Lower lobe of right lung (tissue), 2 donors: ENCODE results near the gene PLEKHG3. TPM values are rescaled to one million over a fixed set of nuclear protein-coding genes. Genes with fewer than 3 reads are reported as not detected.
A peak's percentile ranks its signal among the peaks of the same experiment; 100 is the strongest.

Experiments used
- ATAC-seq, 2 donors: fragments of 200-7000 bp; cut with Tn5 transposase; one replicate each; pipeline ENCODE4 v1.9.1; 2020 to 2022; ENCODE audit warnings: mild to moderate bottlenecking in 2 of 2, moderate library complexity in 2 of 2
- DNase-seq: peaks from one replicate; pipeline ENCODE4 v3.0.0-alpha.2; 2020
- H3K27ac ChIP-seq: fragments of 200-600 bp; one replicate; pipeline ENCODE4 v1.8.0; 2022
- H3K27me3 ChIP-seq: fragments of 200-600 bp; one replicate; pipeline ENCODE4 v1.8.0; 2022; ENCODE audit warnings: low read depth
- H3K36me3 ChIP-seq: fragments of 200-600 bp; one replicate; pipeline ENCODE4 v1.8.0; 2022; ENCODE audit warnings: mild to moderate bottlenecking
- H3K4me1 ChIP-seq: fragments of 200-600 bp; one replicate; pipeline ENCODE4 v1.8.0; 2022
- H3K4me3 ChIP-seq: fragments of 200-600 bp; one replicate; pipeline ENCODE4 v1.8.0; 2022; ENCODE audit warnings: mild to moderate bottlenecking
- H3K9me3 ChIP-seq: fragments of 200-600 bp; one replicate; pipeline ENCODE4 v1.8.0; 2022
- intact Hi-C: fragments of 100-400 bp; cut with DNase I; formaldehyde crosslinking; loops from one replicate; pipeline ENCODE4 v1.11.0; 2022
- total RNA-seq: library from RNA; stranded (reverse); fragmentation: NEBNext Ultra II Directional; extraction: Animal tissue kit (Norgen Biotek cat#: 25700); gene quantifications from one replicate; pipeline ENCODE4 v1.2.1, GENCODE V29; 2021
- TF ChIP-seq, protein P1 (sequence below): fragments of 200-600 bp; IDR thresholded peaks from one replicate; pipeline ENCODE4 v1.8.0; 2022; ENCODE audit warnings: antibody characterized with exemption, mild to moderate bottlenecking
- donor health status: DM: no; HTN: yes; CAD: no; lungs with severe emphysema.

The PLEKHG3 gene
- total RNA-seq, 1 donor from 2014 or later, result 33.1 TPM

DNA sequence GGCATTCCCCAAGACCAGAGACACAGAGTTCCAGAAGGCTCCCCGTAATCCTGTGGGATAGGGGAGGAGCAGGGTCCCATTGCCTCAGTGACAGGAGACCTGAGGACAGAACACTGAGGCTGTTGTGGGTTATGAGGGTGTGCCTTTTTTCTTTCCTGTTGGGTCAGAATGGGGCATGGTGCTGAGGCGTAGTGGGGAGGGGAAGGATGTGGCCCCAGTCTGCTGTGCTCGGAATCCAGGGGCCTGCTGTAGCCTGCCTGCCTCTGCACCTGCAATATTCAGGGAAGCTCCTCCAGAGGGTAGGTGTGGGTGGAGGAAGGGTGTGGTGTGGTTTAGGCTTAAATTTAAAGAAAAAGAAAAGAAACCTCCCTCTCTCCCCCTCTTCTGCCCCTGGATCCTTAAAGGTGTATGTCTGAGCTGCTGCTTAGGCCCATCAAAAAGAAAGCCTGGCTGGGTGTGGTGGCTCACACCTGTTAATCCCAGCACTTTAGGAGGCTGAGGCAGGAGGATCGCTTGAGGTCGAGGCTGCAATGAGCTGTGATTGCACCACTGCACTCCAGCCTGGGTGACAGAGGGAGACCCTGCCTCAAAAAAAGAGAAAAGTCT lies 18.7 kb downstream of the PLEKHG3 start:
- H3K27me3 ChIP-seq, result no peaks in the 10 kb centered on the region
- ATAC-seq (peak; percentile 28 to 51), DNase-seq (no peak)
- peaks cover 5% of the 10 kb centered on the region for H3K36me3 ChIP-seq
- no peaks in the 10 kb centered on the region for H3K9me3 ChIP-seq
- TF ChIP-seq, protein P1, sequence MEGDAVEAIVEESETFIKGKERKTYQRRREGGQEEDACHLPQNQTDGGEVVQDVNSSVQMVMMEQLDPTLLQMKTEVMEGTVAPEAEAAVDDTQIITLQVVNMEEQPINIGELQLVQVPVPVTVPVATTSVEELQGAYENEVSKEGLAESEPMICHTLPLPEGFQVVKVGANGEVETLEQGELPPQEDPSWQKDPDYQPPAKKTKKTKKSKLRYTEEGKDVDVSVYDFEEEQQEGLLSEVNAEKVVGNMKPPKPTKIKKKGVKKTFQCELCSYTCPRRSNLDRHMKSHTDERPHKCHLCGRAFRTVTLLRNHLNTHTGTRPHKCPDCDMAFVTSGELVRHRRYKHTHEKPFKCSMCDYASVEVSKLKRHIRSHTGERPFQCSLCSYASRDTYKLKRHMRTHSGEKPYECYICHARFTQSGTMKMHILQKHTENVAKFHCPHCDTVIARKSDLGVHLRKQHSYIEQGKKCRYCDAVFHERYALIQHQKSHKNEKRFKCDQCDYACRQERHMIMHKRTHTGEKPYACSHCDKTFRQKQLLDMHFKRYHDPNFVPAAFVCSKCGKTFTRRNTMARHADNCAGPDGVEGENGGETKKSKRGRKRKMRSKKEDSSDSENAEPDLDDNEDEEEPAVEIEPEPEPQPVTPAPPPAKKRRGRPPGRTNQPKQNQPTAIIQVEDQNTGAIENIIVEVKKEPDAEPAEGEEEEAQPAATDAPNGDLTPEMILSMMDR, result no peak
- H3K4me3 ChIP-seq, result no peak overlapping the region
- intact Hi-C loops, result no loop called here
- peaks cover 63% of the 10 kb centered on the region for H3K4me1 ChIP-seq
- peak overlapping the region; percentile 56 for H3K27ac ChIP-seq

DNA sequence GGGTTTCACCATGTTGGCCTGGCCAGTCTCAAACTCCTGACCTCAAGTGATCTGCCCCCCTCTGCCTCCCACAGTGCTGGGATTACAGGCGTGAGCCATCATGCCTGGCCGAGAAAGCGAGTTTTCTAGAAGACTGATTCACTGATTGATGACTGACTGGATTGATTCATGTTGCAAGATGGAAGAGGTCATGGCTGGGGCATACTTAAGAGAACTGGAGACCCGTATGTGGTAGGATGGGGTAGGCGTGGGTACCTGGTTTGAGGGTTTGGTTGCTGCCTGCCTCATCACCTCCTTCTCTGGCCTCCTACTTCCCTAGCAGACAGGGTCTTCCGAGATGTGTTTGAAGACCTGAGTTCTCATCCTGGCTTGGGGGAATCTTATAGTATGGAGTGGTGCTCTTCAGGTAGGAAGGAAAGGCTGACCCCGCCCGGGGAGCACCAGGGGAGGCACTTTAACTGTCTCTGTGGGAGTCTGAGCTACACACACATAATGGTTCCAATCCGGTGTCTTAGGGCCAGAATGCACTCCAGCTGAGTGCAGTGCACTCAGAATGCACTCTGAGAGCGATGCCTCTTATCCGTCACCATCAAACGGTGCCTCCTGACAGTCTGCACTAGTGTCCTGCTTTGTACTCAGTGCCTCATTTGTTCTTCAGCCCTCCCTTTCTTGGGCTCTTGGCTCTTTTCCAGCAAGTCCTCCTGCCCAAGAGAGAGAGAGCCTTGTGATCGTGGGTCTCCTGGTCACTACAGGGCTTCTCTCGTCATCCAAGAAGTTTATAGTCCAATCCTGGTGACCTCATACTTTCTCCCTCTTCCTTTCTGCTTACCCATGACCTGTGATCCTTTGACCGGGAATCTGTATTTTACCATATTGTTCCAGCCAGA lies 19.7 kb downstream of the PLEKHG3 start:
- H3K4me1 ChIP-seq, result peaks cover 53% of the 10 kb centered on the region
- peak in 1 of 2 donors; percentile 11 for ATAC-seq
- H3K36me3 ChIP-seq, result peaks cover 15% of the 10 kb centered on the region
- H3K27ac ChIP-seq, result peak overlapping the region; percentile 11
- no peak overlapping the region for H3K4me3 ChIP-seq
- H3K27me3 ChIP-seq, result no peaks in the 10 kb centered on the region
- no peaks in the 10 kb centered on the region for H3K9me3 ChIP-seq
- intact Hi-C loops, result no loop called here
- TF ChIP-seq, protein P1, result no peak
- no peak for DNase-seq

DNA sequence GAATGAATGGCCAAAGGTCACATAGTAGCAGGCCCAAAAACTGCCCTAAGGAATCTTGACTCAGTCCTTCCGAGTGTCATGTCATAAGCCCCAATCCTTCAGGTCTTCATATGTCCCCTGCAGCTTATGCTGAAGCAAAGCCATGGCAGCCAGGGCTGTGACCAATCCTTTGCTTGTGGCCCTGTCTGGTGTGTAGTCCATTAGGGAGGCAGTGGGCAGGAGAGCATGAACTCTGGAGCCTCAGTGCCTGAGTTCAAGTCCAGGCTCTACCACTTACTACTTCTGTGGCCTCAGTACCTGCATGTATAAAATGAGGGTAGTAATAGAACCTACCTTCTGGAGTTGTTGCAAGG lies 20.3 kb downstream of the PLEKHG3 start:
- TF ChIP-seq, protein P1, result no peak
- Histone ChIP-seq H3K4me1 (peaks cover 47% of the 10 kb centered on the region), H3K9me3 (no peaks in the 10 kb centered on the region), H3K27me3 (no peaks in the 10 kb centered on the region), H3K36me3 (peaks cover 21% of the 10 kb centered on the region), H3K4me3 (no peak overlapping the region), H3K27ac (peak overlapping the region; percentile 41)
- intact Hi-C loops, result no loop called here
- no peak for ATAC-seq
- no peak for DNase-seq

DNA sequence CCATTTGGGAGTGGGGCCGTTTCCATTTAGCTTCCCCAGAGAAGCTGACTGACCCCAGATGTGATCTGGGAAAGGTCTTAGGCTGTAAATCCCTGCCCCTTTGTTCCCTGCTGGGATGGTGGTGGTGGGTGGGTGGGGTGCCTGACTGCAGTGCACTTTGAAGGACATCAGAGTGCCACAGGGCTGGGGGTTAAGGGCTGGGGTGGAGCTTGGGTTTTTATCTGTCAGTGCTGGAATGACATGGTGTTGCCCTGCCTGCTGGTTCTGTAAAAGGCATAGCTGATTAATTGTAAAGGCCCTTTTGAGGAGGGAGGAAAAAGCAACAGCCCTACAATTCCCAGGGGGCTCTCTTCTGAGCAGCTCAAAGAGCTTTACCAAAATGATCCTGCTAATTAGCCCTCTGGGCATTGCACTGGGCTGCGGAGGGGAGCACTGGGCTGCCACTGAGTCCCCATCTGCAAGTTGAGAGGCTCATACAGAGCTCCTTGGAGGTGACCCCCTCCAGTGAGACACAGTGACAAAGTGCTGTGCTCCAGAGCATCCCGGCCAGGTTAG lies 21.1 kb downstream of the PLEKHG3 start:
- Histone ChIP-seq H3K27me3 (no peaks in the 10 kb centered on the region), H3K9me3 (no peaks in the 10 kb centered on the region), H3K27ac (no peak overlapping the region), H3K4me3 (no peak overlapping the region), H3K36me3 (peaks cover 27% of the 10 kb centered on the region), H3K4me1 (peaks cover 39% of the 10 kb centered on the region)
- intact Hi-C loops, result no loop called here
- TF ChIP-seq, protein P1, result no peak
- ATAC-seq (no peak), DNase-seq (no peak)

DNA sequence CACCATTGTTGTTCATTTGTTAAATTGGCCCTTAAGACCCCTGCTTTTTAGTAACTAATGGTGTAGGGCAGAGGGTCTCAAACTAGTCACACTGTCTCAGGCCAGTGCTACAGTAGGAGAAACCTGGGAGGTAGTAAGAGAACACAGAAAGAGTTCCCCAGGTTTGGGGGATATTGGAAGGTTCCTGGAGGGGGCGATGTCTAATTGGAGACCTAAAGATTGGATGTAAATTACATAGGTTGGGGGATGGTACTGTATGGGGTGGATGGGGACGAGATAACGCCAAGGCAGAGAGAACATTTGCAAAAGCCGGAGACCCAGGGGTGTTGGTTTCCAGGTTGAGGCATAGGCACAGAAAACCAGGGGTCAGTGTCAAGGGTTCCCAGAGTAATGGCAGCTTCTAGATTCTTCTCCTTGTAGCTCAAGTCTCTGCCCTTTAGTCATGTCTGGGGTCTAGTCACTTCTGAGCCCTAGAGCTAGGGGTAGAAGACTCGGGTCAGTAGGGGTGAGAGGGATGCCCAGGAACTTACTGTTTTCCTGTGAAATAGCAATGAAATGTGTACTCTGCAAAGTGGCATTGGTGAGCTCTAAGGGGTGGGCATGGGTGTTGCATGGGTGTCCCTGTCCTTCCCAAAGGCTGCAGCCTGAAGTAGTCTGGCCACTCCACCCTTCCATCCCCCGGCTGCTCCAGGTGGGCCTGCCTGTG lies 21.8 kb downstream of the PLEKHG3 start:
- Histone ChIP-seq H3K4me3 (no peak overlapping the region), H3K4me1 (peaks cover 32% of the 10 kb centered on the region), H3K9me3 (no peaks in the 10 kb centered on the region), H3K27me3 (no peaks in the 10 kb centered on the region), H3K36me3 (peaks cover 34% of the 10 kb centered on the region), H3K27ac (no peak overlapping the region)
- intact Hi-C loops, result no loop called here
- DNase-seq (no peak), ATAC-seq (no peak)
- TF ChIP-seq, protein P1, result no peak
